Measurements from ENCODE around the gene RCBTB1.

RCBTB1 gene

DNA sequence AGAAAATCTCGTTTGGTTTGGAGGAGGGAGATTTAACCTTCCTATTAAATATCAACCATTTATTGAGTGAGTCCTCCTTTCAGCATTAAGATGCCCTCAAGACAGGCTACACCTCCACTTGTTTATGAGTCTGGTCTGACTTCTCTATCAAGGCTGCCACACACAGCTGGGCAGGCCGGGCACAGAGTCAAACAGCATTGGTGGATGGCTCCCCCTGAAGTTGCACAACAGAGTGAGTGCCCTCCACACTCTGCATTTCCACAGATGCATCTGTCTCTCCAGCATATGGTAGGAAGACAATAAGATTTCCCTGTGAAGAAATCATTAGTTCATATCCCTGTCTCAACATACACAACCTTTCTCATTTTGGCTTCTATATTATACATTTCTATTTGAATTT lies 58.2 kb downstream of the RCBTB1 start (continued):
- TF ChIP-seq, protein P1, sequence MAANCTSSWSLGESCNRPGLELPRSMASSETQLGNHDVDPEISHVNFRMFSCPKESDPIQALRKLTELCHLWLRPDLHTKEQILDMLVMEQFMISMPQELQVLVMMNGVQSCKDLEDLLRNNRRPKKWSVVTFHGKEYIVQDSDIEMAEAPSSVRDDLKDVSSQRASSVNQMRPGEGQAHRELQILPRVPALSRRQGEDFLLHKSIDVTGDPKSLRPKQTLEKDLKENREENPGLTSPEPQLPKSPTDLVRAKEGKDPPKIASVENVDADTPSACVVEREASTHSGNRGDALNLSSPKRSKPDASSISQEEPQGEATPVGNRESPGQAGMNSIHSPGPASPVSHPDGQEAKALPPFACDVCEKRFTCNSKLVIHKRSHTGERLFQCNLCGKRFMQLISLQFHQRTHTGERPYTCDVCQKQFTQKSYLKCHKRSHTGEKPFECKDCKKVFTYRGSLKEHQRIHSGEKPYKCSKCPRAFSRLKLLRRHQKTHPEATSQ (tag by site-specific recombination; IDR thresholded peaks at IDR 0.05) = no peak
- TF ChIP-seq, protein P2, sequence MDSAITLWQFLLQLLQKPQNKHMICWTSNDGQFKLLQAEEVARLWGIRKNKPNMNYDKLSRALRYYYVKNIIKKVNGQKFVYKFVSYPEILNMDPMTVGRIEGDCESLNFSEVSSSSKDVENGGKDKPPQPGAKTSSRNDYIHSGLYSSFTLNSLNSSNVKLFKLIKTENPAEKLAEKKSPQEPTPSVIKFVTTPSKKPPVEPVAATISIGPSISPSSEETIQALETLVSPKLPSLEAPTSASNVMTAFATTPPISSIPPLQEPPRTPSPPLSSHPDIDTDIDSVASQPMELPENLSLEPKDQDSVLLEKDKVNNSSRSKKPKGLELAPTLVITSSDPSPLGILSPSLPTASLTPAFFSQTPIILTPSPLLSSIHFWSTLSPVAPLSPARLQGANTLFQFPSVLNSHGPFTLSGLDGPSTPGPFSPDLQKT (IDR thresholded peaks at IDR 0.05; ENCODE audit: borderline replicate concordance, low read depth, low read length) = no peak
- TF ChIP-seq ZNF354C (tag by site-specific recombination; IDR thresholded peaks at IDR 0.05; ENCODE audit: borderline replicate concordance, low read depth) (no peak), GLIS1 (tag by site-specific recombination; IDR thresholded peaks at IDR 0.05) (no peak), ZNF548 (tag by site-specific recombination; IDR thresholded peaks at IDR 0.05) (no peak)
- TF ChIP-seq, protein P3, sequence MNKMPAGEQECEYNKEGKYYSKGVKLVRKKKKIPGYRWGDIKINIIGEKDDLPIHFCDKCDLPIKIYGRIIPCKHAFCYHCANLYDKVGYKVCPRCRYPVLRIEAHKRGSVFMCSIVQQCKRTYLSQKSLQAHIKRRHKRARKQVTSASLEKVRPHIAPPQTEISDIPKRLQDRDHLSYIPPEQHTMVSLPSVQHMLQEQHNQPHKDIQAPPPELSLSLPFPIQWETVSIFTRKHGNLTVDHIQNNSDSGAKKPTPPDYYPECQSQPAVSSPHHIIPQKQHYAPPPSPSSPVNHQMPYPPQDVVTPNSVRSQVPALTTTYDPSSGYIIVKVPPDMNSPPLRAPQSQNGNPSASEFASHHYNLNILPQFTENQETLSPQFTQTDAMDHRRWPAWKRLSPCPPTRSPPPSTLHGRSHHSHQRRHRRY (tag by site-specific recombination; IDR thresholded peaks at IDR 0.05) = no peak

DNA sequence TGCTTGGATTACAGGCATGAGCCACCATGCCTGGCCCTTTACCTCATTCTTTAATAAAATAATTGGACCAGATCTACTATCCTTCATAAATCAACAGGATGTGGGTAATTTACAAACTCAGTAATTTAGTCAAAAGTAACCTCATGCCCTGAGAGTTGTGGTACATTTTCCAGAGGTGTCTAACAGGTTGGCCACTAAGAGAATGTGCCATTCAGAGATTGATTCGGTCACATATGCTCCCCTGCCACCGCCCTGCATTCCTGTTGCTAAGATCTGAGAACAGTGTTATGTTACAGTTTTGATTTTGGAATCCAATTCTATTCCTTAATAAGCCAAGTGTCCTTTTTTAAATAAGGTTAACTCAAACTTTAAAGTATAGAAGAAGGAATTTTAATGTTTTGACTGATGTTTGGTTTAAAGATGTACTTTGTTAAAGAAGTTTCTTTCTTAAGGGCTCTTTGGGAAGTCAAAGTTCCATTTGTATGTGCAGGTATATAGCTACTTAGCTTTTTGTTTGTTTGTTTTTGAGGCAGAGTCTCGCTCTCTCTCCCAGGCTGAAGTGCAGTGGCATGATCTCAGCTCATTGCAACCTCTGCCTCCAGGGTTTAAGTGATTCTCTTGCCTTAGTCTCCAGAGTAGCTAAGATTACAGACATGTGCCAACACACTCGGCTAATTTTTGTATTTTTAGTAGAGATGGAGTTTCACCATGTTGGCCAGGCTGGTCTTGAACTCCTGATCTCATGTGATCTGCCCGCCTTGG lies 60.4 kb downstream of the RCBTB1 start:
- peaks cover 2% of the 10 kb centered on the region; the same call in 1 of the 2 replicates for H3K4me1 ChIP-seq (ENCODE audit: control insufficient read depth, insufficient read depth, low read length)
- no peaks in the 10 kb centered on the region for H3K9me3 ChIP-seq (ENCODE audit: control insufficient read depth, insufficient read depth, low read depth, low read length)
- CTCF ChIA-PET = interaction anchor here (0.7 kb wide), 2 partner anchors 22 to 748 kb away, joined by 3 read pairs; no protein-coding TSS in a partner anchor
- peaks cover 0 to 5% of the 10 kb centered on the region in 2 experiments; a peak in 2 of 3 replicates for H3K36me3 ChIP-seq (ENCODE audit: control insufficient read depth in 2 of 2, insufficient read depth in 1 of 2, low read length in 2 of 2)
- no peak overlapping the region for H3K27ac ChIP-seq (ENCODE audit: extremely low read depth, low read depth, low read length)
- POLR2A ChIA-PET = no interaction called here
- no peak overlapping the region for H3K4me3 ChIP-seq (ENCODE audit: low read depth, low read length)
- TF ChIP-seq PRDM2 (tag by site-specific recombination; IDR thresholded peaks at IDR 0.05; ENCODE audit: borderline replicate concordance) (no peak), PRDM1 (tag by site-specific recombination; IDR thresholded peaks at IDR 0.05) (no peak), ZNF571 (tag by site-specific recombination; IDR thresholded peaks at IDR 0.05) (no peak), ATF2 (tag by site-specific recombination; IDR thresholded peaks at IDR 0.05; ENCODE audit: low read depth) (no peak), ZNF785 (tag by site-specific recombination; IDR thresholded peaks at IDR 0.05) (no peak), ZNF416 (tag by site-specific recombination; IDR thresholded peaks at IDR 0.05) (no peak), ZNF529 (tag by site-specific recombination; IDR thresholded peaks at IDR 0.05; ENCODE audit: insufficient replicate concordance) (no peak), ZNF2 (tag by site-specific recombination; IDR thresholded peaks at IDR 0.05) (no peak), ZNF521 (tag by site-specific recombination; IDR thresholded peaks at IDR 0.05) (no peak), ZXDB (tag by site-specific recombination; IDR thresholded peaks at IDR 0.05) (no peak)
- TF ChIP-seq, protein P4, sequence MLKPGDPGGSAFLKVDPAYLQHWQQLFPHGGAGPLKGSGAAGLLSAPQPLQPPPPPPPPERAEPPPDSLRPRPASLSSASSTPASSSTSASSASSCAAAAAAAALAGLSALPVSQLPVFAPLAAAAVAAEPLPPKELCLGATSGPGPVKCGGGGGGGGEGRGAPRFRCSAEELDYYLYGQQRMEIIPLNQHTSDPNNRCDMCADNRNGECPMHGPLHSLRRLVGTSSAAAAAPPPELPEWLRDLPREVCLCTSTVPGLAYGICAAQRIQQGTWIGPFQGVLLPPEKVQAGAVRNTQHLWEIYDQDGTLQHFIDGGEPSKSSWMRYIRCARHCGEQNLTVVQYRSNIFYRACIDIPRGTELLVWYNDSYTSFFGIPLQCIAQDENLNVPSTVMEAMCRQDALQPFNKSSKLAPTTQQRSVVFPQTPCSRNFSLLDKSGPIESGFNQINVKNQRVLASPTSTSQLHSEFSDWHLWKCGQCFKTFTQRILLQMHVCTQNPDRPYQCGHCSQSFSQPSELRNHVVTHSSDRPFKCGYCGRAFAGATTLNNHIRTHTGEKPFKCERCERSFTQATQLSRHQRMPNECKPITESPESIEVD (tag by site-specific recombination; IDR thresholded peaks at IDR 0.05) = no peak
- TF ChIP-seq, protein P1 (tag by site-specific recombination; IDR thresholded peaks at IDR 0.05) = no peak
- TF ChIP-seq, protein P5, sequence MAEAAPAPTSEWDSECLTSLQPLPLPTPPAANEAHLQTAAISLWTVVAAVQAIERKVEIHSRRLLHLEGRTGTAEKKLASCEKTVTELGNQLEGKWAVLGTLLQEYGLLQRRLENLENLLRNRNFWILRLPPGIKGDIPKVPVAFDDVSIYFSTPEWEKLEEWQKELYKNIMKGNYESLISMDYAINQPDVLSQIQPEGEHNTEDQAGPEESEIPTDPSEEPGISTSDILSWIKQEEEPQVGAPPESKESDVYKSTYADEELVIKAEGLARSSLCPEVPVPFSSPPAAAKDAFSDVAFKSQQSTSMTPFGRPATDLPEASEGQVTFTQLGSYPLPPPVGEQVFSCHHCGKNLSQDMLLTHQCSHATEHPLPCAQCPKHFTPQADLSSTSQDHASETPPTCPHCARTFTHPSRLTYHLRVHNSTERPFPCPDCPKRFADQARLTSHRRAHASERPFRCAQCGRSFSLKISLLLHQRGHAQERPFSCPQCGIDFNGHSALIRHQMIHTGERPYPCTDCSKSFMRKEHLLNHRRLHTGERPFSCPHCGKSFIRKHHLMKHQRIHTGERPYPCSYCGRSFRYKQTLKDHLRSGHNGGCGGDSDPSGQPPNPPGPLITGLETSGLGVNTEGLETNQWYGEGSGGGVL (tag by site-specific recombination; IDR thresholded peaks at IDR 0.05) = no peak

Data from HEK293 (cell line).